GM10266 (cell line): Measurements from ENCODE around the gene NINL.

Source experiments
- DNase-seq: peaks from one replicate; pipeline ENCODE4 v3.0.0; 2012; ENCODE audit errors: extremely low spot score
- TF ChIP-seq, protein P1 (sequence below): IDR thresholded peaks from 2 replicates; pipeline ENCODE4 v1.5.1; 2012; ENCODE audit warnings: mild to moderate bottlenecking, low read depth; ENCODE audit not compliant: control insufficient read depth, insufficient read depth; ENCODE audit errors: missing control alignments

Gene NINL

DNA sequence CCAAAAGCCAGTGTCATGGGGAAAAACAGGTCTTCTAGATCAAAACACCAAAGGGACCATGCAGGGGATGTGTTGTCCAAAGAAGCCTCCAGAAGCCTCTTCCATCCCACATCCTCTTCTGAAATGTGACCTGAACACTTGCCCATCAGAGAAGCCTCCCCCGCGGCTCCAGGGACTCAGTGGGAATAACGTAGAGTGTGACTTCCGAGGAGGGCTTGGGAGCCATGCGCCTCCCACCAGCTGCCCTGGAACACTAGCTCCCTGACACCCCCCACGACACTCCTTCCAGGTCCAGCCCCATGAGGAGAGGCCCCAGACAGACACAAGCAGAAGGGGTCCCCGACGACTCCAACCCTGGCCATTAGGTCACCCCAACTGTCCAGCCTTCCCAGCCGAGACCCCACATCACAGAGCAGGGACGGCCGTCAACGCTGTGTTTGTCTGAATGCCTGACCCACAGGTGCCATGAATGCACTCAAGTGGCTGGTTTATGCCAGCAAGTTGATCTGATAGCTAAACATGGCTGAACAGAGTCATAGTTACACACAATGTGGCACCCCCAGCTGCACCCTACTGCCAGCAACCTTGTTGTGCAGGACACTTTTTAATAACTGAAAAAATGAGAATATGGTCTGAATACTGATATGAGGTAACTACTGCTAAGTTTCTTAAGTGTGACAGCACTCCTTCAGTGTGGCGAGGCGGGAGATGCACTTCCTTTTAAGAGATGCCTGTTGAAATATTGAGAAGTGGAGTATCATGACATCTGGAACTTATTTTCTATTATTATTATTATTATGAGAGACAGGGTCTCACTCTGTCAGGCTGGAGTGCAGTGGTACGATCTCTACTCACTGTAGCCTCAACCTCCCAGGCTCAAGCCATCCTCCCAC, 119.8 kb downstream of the NINL start:
- TF ChIP-seq, protein P1, sequence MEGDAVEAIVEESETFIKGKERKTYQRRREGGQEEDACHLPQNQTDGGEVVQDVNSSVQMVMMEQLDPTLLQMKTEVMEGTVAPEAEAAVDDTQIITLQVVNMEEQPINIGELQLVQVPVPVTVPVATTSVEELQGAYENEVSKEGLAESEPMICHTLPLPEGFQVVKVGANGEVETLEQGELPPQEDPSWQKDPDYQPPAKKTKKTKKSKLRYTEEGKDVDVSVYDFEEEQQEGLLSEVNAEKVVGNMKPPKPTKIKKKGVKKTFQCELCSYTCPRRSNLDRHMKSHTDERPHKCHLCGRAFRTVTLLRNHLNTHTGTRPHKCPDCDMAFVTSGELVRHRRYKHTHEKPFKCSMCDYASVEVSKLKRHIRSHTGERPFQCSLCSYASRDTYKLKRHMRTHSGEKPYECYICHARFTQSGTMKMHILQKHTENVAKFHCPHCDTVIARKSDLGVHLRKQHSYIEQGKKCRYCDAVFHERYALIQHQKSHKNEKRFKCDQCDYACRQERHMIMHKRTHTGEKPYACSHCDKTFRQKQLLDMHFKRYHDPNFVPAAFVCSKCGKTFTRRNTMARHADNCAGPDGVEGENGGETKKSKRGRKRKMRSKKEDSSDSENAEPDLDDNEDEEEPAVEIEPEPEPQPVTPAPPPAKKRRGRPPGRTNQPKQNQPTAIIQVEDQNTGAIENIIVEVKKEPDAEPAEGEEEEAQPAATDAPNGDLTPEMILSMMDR: no peak
- DNase-seq: no peak

DNA sequence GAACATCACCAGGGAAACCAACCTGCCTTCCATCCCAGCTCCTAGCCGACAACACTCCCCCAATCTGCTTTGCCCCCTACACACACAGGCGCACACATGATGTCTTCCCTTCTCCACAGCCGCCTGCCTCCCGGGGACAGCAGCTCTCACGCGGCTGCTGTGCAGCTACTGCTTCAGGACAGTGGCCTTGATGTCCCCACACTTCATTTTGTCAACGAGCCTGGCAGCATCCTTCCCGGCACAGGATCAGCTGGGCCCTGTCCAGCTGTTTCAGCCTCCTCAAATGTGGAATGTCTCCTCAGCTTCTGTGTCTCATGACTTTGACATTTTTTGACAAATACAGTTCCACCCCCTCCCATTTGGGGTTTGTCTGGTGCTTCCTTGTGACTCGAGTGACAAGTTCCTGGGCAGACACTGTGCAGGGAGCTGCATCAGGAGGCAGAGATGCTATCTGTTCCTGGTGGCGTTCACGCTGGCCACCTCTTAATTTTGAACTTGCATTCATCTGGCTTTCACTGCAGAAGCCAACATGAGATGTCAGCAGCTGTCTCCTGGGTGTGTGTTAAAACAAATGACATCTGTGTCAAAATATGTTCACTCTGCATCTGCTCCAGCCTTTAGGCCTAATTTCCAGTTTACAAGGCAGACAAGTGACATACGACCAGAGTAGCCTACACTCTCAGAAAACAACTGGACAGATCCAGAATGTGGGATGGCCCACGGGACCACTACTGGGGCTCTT, 120.7 kb downstream of the NINL start:
- TF ChIP-seq, protein P1: no peak
- DNase-seq: no peak

DNA sequence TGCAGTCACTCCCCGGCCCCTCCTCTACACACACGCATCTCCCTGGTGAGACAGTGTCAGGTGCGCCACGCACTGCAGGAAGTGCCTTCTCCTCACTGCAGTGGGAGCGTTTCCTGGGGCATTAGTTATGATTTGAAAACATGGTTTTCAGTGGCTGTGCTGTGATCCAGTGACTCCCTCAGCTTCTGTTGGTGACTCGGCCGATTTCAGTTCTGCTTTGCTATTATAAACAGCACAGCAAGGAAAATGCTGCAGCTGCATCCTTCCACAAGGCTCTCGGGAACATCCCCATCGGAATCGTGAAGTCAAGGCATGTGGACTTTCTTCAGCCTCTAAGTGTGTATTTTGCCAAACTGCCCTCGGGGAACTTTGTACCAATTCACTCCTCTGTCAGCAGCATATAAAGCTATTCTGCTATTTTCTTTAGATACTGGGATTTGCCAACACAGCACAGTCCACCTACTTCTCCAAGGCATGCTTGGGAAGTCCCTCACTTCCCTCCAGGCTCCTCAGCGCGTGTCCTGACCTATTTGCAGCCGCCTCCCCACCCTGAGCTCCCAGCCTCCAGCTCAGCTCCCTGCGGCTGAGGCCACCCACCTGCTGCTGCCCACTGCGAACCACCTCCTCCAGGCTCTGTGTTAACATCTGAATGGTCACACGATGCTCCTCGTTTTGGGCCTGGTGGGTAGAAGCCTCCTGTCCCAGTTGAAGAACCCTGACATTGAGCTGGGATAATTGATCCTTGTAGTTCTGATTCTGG, 123.4 kb downstream of the NINL start:
- DNase-seq: no peak
- TF ChIP-seq, protein P1: no peak

DNA sequence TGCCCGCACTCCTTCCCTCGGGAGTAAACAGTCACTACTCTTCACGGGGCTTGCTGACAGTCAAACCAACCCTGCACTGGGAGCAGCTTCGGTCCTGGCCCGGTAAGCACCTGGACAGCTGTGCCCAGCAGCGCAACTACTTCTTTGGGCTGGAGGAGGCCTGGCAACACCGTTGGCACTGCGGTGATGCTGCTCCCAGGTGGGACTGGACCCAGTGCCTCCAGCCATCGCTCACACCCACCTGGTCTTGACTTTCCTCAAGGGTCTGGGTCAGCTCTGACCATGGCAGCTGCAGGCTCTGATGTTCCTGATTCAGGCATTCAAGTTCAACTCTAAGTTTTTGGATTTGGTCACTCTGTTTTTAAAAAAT, 124.1 kb downstream of the NINL start:
- TF ChIP-seq, protein P1: no peak

DNA sequence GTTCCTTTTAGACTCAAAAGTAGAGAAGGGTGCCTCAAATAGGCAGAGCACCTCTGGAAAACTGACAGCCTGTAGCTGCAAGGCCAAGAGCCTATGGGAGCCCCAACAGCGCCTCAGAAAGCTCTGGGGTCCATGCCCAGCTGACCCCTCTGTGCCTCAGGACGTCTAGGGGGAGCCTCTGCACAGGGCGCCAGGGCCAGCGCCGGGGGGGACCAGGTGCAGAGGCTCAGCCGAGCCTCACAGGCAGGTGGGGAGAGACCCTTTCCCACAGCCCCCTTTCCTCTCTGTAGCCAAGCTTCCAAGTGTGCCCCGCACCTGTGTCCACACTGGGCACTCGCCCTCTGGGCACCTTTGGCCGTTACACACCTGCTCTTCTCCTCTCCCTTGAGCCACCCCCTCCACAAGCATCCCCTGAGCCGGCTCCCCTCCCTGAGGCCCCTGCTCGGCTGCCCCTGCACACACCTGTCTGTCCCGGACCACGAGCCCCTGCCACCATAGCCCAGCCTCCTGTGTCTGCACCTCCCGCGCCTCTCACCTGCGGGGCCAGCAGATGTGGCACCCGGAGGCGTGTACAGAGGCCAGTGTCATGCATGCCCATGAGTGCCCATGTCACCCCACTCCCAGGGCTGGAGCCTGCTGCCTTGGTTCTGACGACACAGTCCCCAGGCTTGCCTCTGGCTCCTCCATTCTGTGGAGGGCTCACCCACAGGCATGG, 124.6 kb downstream of the NINL start:
- TF ChIP-seq, protein P1: no peak

More for the DNA sequence above, 124.1 kb downstream of the NINL start:
- DNase-seq: no peak

DNA sequence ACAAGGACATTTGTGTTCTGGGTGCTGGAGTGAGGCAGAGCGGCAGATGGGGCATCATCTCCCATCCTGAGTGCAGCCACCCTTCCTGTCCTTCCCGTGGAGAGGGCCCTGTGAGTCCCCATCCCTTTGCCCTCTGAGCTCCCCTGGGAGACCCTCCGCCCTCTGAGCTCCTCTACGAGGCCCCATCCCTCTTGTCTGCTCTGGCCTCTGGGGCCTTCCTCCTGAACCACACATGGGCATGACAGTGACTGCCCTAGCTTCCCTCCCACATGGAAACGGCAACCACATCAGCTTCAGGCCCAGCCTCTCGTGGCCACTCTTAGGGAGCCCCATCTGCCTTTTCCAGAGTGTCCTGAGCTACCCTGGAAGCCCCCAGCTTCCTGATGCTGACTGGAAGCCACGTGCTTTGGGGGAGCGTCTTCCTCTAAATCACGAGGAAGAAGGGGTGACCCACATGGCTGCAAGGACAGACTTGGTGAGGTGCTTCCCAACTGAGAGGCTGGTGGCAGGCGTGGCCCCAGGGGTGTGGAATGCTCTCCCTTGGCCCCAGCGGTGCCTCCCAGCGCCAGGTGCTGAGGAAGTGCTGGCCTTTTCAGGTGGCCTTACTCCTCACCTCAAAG, 125.3 kb downstream of the NINL start:
- no peak for DNase-seq
- TF ChIP-seq, protein P1: no peak

More for the DNA sequence above, 124.6 kb downstream of the NINL start:
- DNase-seq: no peak
